Activated naive CD4-positive, alpha-beta T cell treated with anti-CD3 and anti-CD28 coated beads, Interleukin-2, amount 10 ng/mL, durations not matched to agents 7 days and 5 days (primary cell): ENCODE results near the gene GPS1.
A peak's percentile ranks its signal among the peaks of the same experiment; 100 is the strongest.

ENCODE experiments used
- CTCF ChIA-PET: fragments of 350-600 bp; sonication (Branson Sonifier 250); formaldehyde crosslinking; loops from one replicate; lab custom pipeline; 2021; ENCODE audit warnings: antibody characterized with exemption; lab: Charles Lee
- DNase-seq: peaks from one replicate; pipeline ENCODE4 v3.0.0-alpha.2; 2020
- H3K27ac Mint-ChIP-seq: one replicate; pipeline ENCODE4 v1.8.0; 2021; ENCODE audit warnings: mild to moderate bottlenecking, moderate library complexity, mixed read lengths
- H3K27me3 Mint-ChIP-seq: one replicate; pipeline ENCODE4 v1.8.0; 2021; ENCODE audit warnings: mild to moderate bottlenecking, mixed read lengths
- H3K36me3 Mint-ChIP-seq: one replicate; pipeline ENCODE4 v1.8.0; 2021; ENCODE audit warnings: mixed read lengths
- H3K4me1 Mint-ChIP-seq: one replicate; pipeline ENCODE4 v1.8.0; 2021; ENCODE audit warnings: mixed read lengths
- H3K4me3 Mint-ChIP-seq: one replicate; pipeline ENCODE4 v1.8.0; 2021; ENCODE audit warnings: mild to moderate bottlenecking, moderate library complexity, mixed read lengths
- H3K9me3 Mint-ChIP-seq: one replicate; pipeline ENCODE4 v1.8.0; 2021; ENCODE audit warnings: mixed read lengths

The GPS1 gene

GRCh38 chr17:82101301-82101715 lies 49.6 kb downstream of the GPS1 start:
- DNase-seq = no peak
- Mint-ChIP-seq H3K27ac (no peak overlapping the region), H3K4me3 (peak overlapping the region; percentile 43), H3K36me3 (peaks cover 6% of the 10 kb centered on the region), H3K27me3 (no peaks in the 10 kb centered on the region), H3K9me3 (no peaks in the 10 kb centered on the region), H3K4me1 (peaks cover 28% of the 10 kb centered on the region)
- CTCF ChIA-PET = no interaction called here

DNA sequence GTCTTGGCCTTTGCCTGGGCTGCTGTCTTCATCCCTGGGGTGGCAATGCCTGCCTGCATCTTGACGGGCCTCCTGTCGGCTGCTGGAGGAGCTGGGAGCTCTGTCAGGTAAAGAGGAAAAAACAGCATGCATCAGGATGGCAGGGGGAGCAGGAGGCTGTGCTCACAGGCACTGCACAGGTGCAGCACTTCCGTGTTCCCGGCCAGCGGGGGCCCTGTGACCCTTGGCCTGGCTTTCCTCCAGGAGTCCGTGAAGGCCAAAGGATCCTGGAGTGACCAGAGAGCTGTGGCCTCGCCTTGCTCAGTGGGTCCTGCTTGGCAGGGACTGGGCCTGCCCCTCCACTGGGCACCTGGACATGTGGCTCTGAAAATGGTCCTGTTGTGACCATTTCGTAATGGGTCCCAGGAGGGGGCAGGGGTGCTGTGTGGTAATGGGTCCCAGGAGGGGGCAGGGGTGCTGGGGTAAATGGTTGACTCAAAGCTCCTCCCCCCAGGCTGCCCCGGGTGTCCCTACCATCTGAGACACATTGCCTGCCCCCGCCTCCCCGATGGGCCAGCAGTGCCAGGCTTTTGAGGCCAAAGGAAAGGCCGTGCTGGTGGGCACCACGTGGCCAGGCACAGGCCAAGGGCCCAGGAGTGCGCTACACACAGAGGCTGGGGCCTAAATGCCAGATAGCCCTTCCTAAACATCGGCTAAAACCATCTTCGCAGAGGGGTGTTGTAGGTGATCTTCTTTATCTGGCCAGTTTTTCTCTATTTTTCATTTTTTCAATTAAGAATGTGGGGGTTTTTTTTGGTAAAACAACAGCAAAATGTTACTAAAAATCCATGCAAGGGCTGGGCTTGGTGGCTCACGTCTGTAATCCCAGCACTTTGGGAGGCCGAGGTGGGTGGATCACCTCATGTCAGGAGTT lies 50.3 kb downstream of the GPS1 start:
- no peaks in the 10 kb centered on the region for H3K9me3 Mint-ChIP-seq
- peaks cover 31% of the 10 kb centered on the region for H3K4me1 Mint-ChIP-seq
- CTCF ChIA-PET = interaction anchor here (1.0 kb wide), 1 partner anchor 104 kb away, joined by 3 read pairs; no protein-coding TSS in a partner anchor
- H3K36me3 Mint-ChIP-seq = peaks cover 6% of the 10 kb centered on the region
- H3K27me3 Mint-ChIP-seq = no peaks in the 10 kb centered on the region
- H3K4me3 Mint-ChIP-seq = no peak overlapping the region
- no peak for DNase-seq
- H3K27ac Mint-ChIP-seq = no peak overlapping the region

GRCh38 chr17:82103553-82104451 lies 52.1 kb downstream of the GPS1 start:
- no peak overlapping the region for H3K27ac Mint-ChIP-seq
- no peak for DNase-seq
- H3K9me3 Mint-ChIP-seq = no peaks in the 10 kb centered on the region
- no peak overlapping the region for H3K4me3 Mint-ChIP-seq
- CTCF ChIA-PET = interaction anchor here (1.0 to 1.5 kb wide), 2 partner anchors 66 to 73 kb away, joined by 3 to 4 read pairs; partner anchors contain the start of gene DCXR
- no peaks in the 10 kb centered on the region for H3K27me3 Mint-ChIP-seq
- peaks cover 45% of the 10 kb centered on the region for H3K4me1 Mint-ChIP-seq
- peaks cover 6% of the 10 kb centered on the region for H3K36me3 Mint-ChIP-seq

DNA sequence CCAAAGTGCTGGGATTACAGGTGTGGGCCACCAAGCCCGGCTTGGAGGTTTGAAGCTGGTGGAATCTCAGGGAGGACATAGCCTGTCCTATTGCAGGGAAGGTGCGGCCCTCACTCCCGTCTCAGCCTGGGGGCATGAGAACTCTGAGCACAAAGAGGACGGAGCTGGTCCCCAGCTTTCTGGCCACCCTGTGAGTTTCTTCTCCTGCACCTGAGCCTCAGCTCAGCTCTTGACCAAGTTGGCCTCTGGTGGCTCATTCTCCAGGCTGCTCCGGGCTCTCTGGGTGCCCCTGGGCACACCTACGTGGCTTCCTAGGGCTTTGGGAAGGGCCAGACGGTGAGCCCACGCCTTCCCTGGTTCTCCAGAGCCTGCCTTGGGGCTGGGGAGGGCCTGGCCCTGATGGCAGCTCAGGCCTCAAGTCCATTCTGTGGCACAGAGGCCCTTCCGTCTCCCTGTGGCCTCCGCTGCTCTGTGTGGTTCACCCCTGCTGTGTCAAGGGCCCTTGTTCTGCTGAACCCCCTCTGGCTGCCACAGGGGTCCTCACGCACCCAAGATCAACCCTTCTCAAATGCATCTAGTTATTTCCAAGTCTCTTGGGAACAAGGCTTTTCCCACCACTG lies 53.2 kb downstream of the GPS1 start:
- H3K27ac Mint-ChIP-seq = peak overlapping the region; percentile 95
- no peaks in the 10 kb centered on the region for H3K27me3 Mint-ChIP-seq

DNA sequence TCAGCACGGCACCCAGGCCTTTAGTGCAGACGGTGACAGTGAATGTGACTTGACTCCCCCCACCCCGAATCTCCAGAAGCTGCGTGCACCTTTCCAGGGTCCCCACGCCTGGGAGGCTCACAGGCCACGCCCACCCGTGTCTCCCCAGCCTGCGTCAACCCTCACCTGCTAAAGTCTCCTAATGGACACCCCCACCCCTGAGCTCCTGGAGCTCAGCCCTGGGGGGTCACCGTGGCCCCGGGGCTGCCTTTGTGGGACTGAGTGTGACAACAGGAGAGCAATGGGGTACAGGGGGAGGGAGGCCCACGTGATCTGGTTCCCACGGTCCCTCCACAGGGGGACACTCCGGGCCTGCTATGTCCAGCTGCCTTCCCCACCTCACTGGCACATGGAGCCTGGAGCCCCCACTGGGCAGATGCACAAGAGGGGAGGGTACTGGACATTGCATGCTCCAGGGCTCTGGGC lies 53.8 kb downstream of the GPS1 start:
- Mint-ChIP-seq H3K27me3 (no peaks in the 10 kb centered on the region), H3K4me1 (peaks cover 49% of the 10 kb centered on the region), H3K27ac (peak overlapping the region; percentile 95), H3K4me3 (peak overlapping the region; percentile 78), H3K36me3 (peaks cover 5% of the 10 kb centered on the region), H3K9me3 (no peaks in the 10 kb centered on the region)
- CTCF ChIA-PET = interaction anchor here (0.8 to 2.1 kb wide), 2 partner anchors 9 to 146 kb away, joined by 4 to 5 read pairs; no protein-coding TSS in a partner anchor
- DNase-seq = no peak

More for the DNA sequence above, 53.2 kb downstream of the GPS1 start:
- no peak for DNase-seq
- CTCF ChIA-PET = interaction anchor here (1.5 to 2.1 kb wide), 2 partner anchors 9 to 74 kb away, joined by 3 to 5 read pairs; no protein-coding TSS in a partner anchor
- peaks cover 5% of the 10 kb centered on the region for H3K36me3 Mint-ChIP-seq
- no peaks in the 10 kb centered on the region for H3K9me3 Mint-ChIP-seq
- H3K4me1 Mint-ChIP-seq = peaks cover 46% of the 10 kb centered on the region
- H3K4me3 Mint-ChIP-seq = peak overlapping the region; percentile 78

DNA sequence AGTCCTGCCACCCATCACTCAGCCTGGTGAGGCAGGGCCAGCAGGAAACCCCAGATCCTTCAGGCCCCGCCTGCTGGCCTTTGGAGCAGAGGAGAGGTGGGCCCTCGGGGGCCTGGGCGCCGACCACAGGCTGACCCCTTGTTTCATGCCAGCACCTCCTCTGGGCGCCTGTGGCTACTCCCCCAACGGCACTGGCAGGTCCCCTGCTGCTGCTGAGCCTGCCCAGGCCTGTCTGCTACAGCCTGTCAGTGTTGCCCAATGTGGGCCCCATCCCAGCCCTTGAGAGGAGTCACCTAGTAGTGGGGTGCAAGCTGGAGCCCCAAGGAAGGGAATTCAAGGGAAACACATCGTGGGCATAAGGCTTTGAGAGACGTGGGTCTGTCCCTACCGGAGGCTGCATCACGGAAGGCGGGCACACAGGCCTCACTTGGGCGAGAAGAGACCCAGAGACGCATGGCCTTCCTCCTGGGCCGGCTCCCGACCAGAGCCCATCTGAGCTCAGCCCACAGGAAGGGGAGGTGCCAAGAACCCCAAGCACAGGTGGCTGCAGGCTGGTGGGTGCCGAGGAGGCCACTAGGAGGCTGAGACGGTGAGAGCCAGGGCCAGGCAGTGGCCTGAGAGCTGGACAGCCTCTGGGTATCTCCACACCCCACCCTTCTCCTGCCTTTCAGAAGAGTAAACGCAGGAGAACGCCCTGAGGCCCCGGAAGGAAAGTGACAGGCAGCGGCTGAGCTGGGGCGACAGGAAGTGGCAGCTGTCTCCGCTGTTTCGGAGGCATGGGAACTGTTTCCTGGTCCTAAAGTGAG lies 54.4 kb downstream of the GPS1 start:
- Mint-ChIP-seq H3K27ac (peak overlapping the region; percentile 95), H3K9me3 (no peaks in the 10 kb centered on the region), H3K27me3 (no peaks in the 10 kb centered on the region), H3K36me3 (peaks cover 3% of the 10 kb centered on the region), H3K4me3 (peak overlapping the region; percentile 78), H3K4me1 (peaks cover 49% of the 10 kb centered on the region)
- CTCF ChIA-PET = interaction anchor here (0.7 to 2.1 kb wide), 6 partner anchors 10 to 147 kb away, joined by 3 to 5 read pairs (median 4); partner anchors contain the start of gene DCXR
- peak; percentile 78 for DNase-seq

DNA sequence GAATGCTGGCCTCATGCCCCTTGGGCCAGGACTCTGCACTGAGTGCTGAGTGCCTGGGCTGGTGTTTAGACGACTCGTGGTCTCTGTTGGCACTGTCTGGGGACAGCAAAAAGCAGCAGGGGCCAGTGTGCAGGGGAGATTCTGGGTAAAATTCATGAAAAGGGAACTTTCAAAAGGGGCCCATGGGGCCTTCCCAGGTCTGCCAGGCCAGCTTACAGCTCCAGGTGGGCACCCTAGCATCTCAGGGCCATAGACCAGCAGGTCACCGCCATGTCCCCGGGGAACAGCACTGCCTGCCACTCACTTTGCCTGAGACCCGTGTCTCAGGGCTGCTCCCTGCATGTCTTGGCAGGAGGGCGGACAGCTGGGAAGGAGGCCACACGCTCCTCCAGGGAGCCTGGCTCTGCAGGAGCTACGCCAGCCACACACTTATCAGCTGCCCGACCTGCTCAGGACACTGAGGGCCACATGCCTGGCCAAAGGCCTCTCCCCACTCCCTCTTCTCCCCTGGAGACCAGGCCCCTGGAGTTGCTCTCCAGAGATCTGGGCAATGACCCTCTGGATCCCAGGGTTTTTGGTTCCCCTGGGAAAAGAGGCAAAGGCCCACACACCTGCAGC lies 55.1 kb downstream of the GPS1 start:
- no peak for DNase-seq
- H3K4me1 Mint-ChIP-seq = peaks cover 49% of the 10 kb centered on the region
- CTCF ChIA-PET = interaction anchor here (0.7 to 2.1 kb wide), 5 partner anchors 9 to 76 kb away, joined by 3 to 5 read pairs (median 5); partner anchors contain the start of gene DCXR
- peak overlapping the region; percentile 95 for H3K27ac Mint-ChIP-seq
- H3K36me3 Mint-ChIP-seq = no peaks in the 10 kb centered on the region
- no peaks in the 10 kb centered on the region for H3K9me3 Mint-ChIP-seq
- H3K27me3 Mint-ChIP-seq = no peaks in the 10 kb centered on the region
- H3K4me3 Mint-ChIP-seq = peak overlapping the region; percentile 78
